Frontal cortex (tissue), 4 donors: ENCODE measurements around the gene FASTK. TPM values are rescaled to one million over a fixed set of nuclear protein-coding genes. Genes with fewer than 3 reads are reported as not detected.

Experiments
- DNase-seq, 2 donors: peaks; one replicate each; pipeline ENCODE4 v3.0.0; 2012; ENCODE audit warnings: low spot score in 2 of 2
- FAIRE-seq: peaks from 2 replicates; lab custom pipeline; 2012; peaks lifted over from hg19 to GRCh38; lab: Jason Lieb, UNC
- total RNA-seq: library from RNA; depleted of rRNA; stranded (reverse); fragments of >200 nt; gene quantifications from one replicate; pipeline ENCODE4 v1.2.3, GENCODE V29; 2014
- donor health status: control.
- donor health status: control.
- donor health status: control.

FASTK gene
- total RNA-seq, 1 donor from 2014 or later = 32.6 TPM

DNA sequence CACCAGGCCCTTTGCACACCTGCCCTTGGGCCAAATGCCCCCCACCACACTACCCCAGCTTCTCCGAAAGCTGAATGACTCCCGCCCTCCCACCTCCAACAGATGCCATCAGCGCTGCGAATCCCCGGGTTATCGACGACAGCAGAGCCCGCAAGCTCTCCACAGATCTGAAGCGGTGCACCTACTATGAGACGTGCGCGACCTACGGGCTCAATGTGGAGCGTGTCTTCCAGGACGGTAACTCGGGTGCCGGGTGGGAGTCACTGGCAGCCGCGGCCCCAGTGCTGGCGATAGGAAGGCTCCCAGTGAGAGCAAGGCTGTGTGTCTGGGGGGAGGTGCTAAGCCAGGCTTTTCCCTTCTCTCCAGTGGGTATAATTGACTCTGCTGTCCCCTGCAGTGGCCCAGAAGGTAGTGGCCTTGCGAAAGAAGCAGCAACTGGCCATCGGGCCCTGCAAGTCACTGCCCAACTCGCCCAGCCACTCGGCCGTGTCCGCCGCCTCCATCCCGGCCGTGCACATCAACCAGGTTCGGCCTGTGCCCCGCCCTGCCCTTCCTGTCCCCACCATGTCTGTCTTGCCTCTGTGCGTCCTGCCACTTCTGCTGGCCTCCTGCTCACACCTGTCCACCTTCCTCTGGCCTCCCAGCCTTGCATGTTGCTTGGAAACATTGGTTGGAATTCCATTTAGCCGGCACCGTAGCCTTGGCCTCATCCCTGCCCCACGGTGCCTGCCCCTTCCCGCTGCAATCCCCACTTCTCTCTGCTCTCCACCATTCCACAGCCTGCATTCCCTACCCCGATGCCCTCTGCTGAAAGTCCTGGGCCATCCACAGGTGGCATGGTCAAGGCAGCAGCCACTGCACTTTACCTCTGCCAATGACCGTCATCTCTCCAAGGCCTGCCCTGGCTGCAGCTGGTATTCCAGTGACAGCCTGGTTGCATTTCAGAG is 37.8 kb upstream of the FASTK start:
- DNase-seq (no peak), FAIRE-seq (no peak)

DNA sequence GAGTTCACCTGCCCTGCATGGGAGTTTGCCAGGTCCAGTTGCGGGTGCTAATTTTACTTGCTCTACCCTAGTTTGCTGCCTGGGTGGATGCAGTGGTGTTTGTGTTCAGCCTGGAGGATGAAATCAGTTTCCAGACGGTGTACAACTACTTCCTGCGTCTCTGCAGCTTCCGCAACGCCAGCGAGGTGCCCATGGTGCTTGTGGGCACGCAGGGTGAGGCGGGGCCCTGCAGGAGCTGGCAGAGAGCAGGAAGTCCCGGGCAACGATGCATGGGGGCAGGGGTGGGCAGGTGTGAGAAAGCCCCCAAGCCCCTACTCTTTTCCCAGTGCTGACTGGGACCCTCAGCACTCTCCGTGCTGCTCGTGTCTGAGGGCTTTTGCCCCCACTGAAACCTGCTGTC is 37.0 kb upstream of the FASTK start:
- FAIRE-seq (no peak), DNase-seq (no peak)

DNA sequence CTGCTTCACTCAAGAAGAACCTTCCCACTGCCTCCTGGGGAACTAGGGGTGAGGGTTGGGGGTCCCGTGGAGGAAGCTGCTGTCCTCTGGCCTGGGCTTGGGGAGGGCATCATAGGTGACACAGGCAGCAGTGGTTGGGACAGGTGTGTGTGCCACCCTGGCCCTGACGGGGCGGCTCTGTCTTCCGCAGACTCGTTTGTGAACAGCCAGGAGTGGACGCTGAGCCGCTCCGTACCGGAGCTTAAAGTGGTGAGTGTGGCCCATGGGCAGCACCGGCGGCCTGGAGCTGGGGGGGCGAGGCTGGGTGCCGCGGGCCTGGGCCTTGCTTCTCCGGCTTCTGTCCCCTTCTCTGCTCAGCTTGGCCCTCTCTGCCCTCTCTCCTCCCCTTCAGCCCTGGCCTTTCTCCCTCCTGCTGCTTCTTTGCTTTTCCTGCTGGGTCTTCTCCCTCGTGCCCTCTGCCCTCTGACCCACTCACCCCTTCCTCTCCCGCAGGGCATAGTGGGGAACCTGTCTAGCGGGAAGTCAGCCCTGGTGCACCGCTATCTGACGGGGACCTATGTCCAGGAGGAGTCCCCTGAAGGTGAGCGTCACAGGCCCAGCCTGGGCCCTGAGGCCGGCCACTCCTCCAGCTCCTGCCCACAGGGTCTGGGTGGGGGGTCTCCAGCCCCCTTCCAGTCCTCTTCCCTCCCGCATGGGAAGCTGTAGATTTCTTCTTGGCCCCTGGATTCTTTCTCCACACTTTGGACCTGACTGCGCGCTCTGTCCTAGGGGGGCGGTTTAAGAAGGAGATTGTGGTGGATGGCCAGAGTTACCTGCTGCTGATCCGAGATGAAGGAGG is 36.2 kb upstream of the FASTK start:
- FAIRE-seq = no peak
- DNase-seq = no peak

GRCh38 chr7:151115836-151116418 is 35.3 kb upstream of the FASTK start:
- FAIRE-seq = no peak
- no peak for DNase-seq

DNA sequence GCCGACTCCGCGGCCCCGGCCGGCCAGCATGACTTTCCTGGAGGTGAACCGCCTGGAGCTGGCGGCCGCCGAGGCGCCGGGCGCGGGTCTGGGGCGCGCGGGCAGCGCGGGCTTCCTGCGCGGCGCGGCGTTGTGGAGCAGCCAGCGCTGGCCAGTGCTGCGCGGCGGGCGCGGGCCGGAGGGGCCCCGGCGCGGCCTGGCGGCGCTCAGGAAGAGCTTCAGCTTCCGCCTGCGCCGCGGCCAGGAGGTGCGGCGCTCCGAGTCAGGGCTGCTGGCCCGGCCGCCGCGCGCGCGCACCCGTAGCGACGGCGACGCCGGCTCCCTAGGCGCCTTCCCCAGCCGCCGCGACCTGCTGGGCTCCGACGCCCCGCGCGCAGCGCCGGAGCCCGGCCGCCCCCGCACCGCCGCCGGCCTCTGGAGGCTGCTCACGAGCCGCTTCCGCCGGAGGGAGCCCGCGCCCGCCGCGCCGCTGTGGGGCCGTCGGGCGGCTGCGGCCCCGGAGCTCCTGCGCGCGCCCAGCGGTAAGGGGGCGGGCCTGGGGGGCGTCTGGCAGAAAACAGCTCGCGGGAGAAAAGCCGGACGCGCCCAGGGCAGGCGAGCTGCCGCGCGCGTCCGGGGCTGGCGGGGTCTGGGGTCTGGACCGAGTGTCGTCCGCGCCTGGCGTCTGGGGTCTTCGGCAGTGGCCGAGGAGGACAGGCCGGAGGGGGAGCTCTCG is 34.7 kb upstream of the FASTK start:
- no peak for DNase-seq
- no peak for FAIRE-seq

GRCh38 chr7:151114151-151115090 is 33.8 kb upstream of the FASTK start:
- FAIRE-seq = no peak
- no peak for DNase-seq

- DNase-seq (no peak), FAIRE-seq (no peak)
Observed at GRCh38 chr7:151113344-151114150, 32.9 kb upstream of the FASTK start.

GRCh38 chr7:151110941-151111645 is 30.5 kb upstream of the FASTK start:
- FAIRE-seq = no peak
- peak; percentile 85 to 93 for DNase-seq

DNA sequence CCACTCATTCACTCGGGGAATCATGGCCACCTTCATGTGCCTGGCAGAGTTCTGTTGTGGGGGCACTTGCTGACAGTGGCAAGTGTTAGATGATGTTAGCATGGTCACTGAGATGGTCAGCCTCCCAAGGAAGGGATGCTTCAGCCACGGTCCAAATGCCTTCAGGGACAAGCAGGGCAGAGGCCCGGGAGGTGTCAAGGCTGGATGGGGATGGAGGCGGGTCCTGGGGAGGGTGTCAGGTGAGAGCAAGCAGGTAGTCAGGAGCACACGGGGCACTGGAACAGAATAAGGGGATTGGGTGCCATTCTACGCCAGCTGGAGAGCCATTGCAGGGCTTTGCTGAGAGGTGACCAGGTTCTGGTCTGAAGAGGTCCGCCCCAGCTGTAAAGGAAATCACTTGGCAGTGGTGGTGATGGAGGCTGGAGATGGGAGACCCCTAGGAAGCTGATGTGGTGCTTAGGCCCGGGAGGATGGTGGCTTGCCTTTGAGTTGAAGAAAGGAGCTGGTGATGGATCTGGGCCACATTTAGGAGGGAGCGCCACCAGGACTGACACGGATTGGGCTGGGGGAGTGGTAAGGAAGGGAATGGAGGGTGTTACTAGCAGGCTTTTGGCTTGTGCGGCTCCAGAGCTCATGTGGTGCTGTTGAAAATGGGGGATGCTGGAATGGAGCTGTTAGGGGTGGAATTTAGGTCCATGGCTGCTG is 29.8 kb upstream of the FASTK start:
- FAIRE-seq = no peak
- DNase-seq = no peak

- DNase-seq = no peak
- FAIRE-seq = no peak
Observed at GRCh38 chr7:151109094-151110048, 28.8 kb upstream of the FASTK start.

GRCh38 chr7:151107882-151108281 is 27.3 kb upstream of the FASTK start:
- no peak for FAIRE-seq

GRCh38 chr7:151104411-151105235 is 24.0 kb upstream of the FASTK start:
- DNase-seq (no peak), FAIRE-seq (no peak)

More at GRCh38 chr7:151107882-151108281, 27.3 kb upstream of the FASTK start:
- DNase-seq = no peak

DNA sequence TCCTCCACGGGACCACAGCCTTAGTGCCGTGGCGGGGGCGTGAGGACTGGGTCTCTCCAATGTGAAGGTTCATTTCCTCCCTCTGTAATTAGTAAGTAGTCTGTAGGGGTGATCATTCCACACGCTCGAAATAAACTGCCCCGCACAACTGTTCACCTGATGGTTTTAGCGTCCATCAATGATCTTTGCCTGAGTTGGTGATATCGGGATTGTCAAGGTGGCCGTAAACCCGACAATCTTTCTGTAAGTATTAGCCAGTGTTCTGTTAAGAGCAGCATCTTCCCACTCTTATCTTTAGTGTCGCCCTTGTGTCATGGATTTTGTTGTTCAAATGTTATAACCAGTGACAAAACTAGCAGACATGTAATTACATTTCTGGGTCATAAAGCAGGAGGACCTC is 23.4 kb upstream of the FASTK start:
- FAIRE-seq (no peak), DNase-seq (no peak)

- no peak for FAIRE-seq
- DNase-seq = no peak
Observed at GRCh38 chr7:151102991-151103390, 22.4 kb upstream of the FASTK start.
